Liver (tissue), 3 donors: Measurements from ENCODE around the gene SLC6A17.

Source experiments
- ATF3 ChIP-seq: IDR thresholded peaks from 2 replicates; pipeline ENCODE4 v1.6.1; 2016; ENCODE audit warnings: antibody characterized with exemption
- CTCF ChIP-seq: fragments of 150-350 bp; IDR thresholded peaks from 2 replicates; pipeline ENCODE4 v1.5.1; 2017; ENCODE audit warnings: improper control_type of control experiment, low read depth, low read length; ENCODE audit not compliant: missing input control
- GABPA ChIP-seq, 2 donors: IDR thresholded peaks in 1 of 2; conservative IDR thresholded peaks in 1 of 2; 2 replicates each; pipeline ENCODE4 v1.6.1; 2016; ENCODE audit warnings: antibody characterized with exemption in 2 of 2, mild to moderate bottlenecking in 1 of 2, moderate library complexity in 1 of 2
- HNF4A ChIP-seq, 2 donors: conservative IDR thresholded peaks; 2 replicates each; pipeline ENCODE4 v1.6.1; 2016; ENCODE audit warnings: antibody characterized with exemption in 2 of 2, mild to moderate bottlenecking in 2 of 2
- JUND ChIP-seq, 2 donors: IDR thresholded peaks; 2 replicates each; pipeline ENCODE4 v1.6.1; 2016; ENCODE audit warnings: antibody characterized with exemption in 2 of 2
- MAX ChIP-seq: IDR thresholded peaks from 2 replicates; pipeline ENCODE4 v1.6.1; 2016; ENCODE audit warnings: antibody characterized with exemption
- RAD21 ChIP-seq, 2 donors: IDR thresholded peaks; 2 replicates each; pipeline ENCODE4 v1.6.1; 2016; ENCODE audit warnings: antibody characterized with exemption in 2 of 2, mild to moderate bottlenecking in 2 of 2
- donor health status: healthy.
- donor health status: healthy.

- TF ChIP-seq JUND (IDR thresholded peaks at IDR 0.05): no peak
- TF ChIP-seq CTCF: no peak
- TF ChIP-seq GABPA (IDR thresholded peaks at IDR 0.05 in 1 of 2, conservative IDR thresholded peaks at IDR 0.05 in 1 of 2): no peak
- TF ChIP-seq HNF4A (conservative IDR thresholded peaks at IDR 0.05): no peak
- TF ChIP-seq MAX: no peak
- no peak for TF ChIP-seq RAD21 (IDR thresholded peaks at IDR 0.05)
- TF ChIP-seq ATF3: no peak
Observed at GRCh38 chr1:110198746-110199145, 48.5 kb downstream of the SLC6A17 start.
